ENCODE measurements around the gene PRPF19.

PRPF19 gene

GRCh38 chr11:60844045-60844869 is 62.1 kb downstream of the PRPF19 start:
- peak overlapping the region; percentile 93 for H3K4me3 ChIP-seq (ENCODE audit: low read depth, low read length)
- no peak for DNase-seq (ENCODE audit: low read depth)
- no peak for TF ChIP-seq CTCF (IDR thresholded peaks at IDR 0.05; ENCODE audit: insufficient read depth, low read depth, low read length, missing control alignments)

DNA sequence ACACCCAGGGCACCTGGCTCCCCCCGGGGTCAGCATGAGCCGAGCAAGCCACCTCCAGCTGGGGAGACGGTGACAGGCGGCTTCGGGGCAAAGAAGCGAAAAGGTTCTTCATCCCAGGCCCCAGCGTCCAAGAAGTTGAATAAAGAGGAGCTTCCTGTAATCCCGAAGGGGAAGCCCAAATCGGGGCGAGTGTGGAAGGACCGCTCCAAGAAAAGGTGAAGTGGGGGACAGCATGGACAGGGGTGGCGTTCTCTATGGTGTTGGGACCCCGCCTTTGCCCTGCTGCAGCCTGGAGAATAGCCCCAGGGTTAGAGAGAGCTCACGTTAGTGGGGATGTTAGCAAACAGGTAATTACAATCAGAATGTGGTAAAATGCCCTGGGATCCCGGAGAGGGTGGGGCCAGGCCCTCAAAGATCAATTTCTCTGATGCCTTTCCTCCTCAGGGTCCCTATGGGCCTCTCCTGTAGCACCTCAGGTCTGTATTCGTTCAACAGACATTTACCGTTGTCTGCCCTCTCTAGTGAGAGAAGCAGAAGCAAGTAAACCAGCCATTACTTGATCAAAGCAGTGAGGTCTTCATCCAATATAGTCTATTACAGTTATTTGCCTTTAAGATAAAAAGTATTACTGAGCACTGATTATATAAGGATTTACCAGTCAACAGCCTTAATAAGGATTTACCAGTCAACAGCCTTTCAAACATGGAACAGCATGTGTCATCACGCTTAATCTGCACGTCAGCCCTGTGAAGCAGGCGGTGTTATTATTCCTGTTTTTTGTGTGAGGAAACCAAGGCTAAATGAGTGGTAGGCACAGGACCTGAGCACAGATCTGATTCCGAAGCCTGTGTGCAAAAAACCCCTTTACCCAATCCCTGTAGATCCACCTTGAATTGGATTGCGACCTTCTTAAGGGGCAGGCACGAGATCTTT is 63.5 kb downstream of the PRPF19 start:
- peak overlapping the region; percentile 93 for H3K4me3 ChIP-seq (ENCODE audit: low read depth, low read length)
- no peak for DNase-seq (ENCODE audit: low read depth)
- TF ChIP-seq CTCF (IDR thresholded peaks at IDR 0.05; ENCODE audit: insufficient read depth, low read depth, low read length, missing control alignments) = no peak

DNA sequence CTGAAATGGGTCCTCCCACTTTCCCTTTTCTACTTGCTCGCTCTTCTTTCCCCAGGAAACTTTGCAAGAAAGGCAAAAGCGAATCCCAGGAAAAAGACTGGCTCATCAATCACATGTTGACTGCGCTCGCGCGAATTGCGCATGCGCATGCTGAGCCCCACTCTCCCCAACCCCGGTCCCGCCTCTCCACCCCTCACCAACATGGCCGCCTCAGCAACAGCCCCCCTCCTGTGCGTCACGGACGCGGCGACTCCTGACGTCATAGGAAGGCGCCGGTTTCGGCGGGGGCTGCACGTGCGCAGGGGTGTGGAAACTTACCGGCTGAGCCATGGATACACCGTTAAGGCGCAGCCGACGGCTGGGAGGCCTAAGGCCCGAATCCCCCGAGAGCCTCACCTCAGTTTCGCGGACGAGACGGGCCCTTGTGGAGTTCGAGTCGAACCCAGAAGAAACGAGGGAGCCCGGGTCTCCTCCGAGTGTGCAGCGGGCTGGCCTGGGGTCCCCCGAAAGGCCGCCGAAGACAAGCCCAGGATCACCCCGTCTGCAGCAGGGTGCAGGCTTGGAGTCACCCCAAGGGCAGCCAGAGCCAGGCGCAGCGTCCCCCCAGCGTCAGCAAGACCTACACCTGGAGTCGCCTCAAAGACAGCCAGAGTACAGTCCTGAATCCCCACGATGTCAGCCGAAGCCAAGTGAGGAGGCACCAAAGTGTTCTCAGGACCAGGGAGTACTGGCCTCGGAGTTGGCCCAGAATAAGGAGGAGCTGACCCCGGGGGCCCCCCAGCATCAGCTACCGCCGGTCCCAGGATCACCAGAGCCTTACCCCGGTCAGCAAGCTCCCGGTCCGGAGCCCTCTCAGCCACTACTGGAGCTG is 64.4 kb downstream of the PRPF19 start, which contains the start of gene CCDC86:
Gene CCDC86, plus strand, starts transcription at position 317 of the 871 bp plus-strand sequence. Its CDS starts 12 bp downstream, at position 329.
- TF ChIP-seq CTCF (IDR thresholded peaks at IDR 0.05; ENCODE audit: insufficient read depth, low read depth, low read length, missing control alignments) = no peak
- peak within 1 kb of the TSS; percentile 93 for H3K4me3 ChIP-seq (ENCODE audit: low read depth, low read length)
- DNase-seq (ENCODE audit: low read depth) = peak; percentile 98

All from GM12865 (cell line).